Measurements from ENCODE around the gene AATF.

The AATF gene

GRCh38 chr17:36932383-36932693 is 16.4 kb upstream of the AATF start:
- Histone ChIP-seq H3K27ac (ENCODE audit: low read depth, low read length, poor library complexity, severe bottlenecking) (no peak overlapping the region), H3K9ac (ENCODE audit: low read length) (no peak overlapping the region), H3K9me3 (ENCODE audit: low read length) (no peaks in the 10 kb centered on the region), H3K79me2 (ENCODE audit: insufficient read depth, low read length) (no peaks in the 10 kb centered on the region), H3K36me3 (ENCODE audit: insufficient read depth, low read length) (no peaks in the 10 kb centered on the region), H3K4me3 (ENCODE audit: low read depth, low read length, poor library complexity, severe bottlenecking) (no peak overlapping the region), H3K4me2 (ENCODE audit: low read length) (no peak overlapping the region), H3K4me1 (ENCODE audit: insufficient read depth, low read length, severe bottlenecking) (peaks cover 10% of the 10 kb centered on the region), H3K27me3 (ENCODE audit: insufficient read depth, low read length) (no peaks in the 10 kb centered on the region), H3K9me2 (ENCODE audit: low read depth, low read length) (no peaks in the 10 kb centered on the region), H3F3A (ENCODE audit: insufficient read depth, low read length) (no peaks in the 10 kb centered on the region), H2AFZ (ENCODE audit: low read length) (no peak overlapping the region), H4K20me1 (ENCODE audit: insufficient read depth, low read length) (no peaks in the 10 kb centered on the region)
- TF ChIP-seq CTCF (IDR thresholded peaks at IDR 0.05; ENCODE audit: low read length) (no peak), EZH2 (IDR thresholded peaks at IDR 0.05; ENCODE audit: borderline replicate concordance, low read length) (no peak)

GRCh38 chr17:36932694-36933511 is 15.9 kb upstream of the AATF start:
- H3K27ac ChIP-seq (ENCODE audit: low read depth, low read length, poor library complexity, severe bottlenecking), result no peak overlapping the region
- no peaks in the 10 kb centered on the region for H3K27me3 ChIP-seq (ENCODE audit: insufficient read depth, low read length)
- no peak overlapping the region for H3K4me3 ChIP-seq (ENCODE audit: low read depth, low read length, poor library complexity, severe bottlenecking)
- no peaks in the 10 kb centered on the region for H3K9me3 ChIP-seq (ENCODE audit: low read length)
- H3K9me2 ChIP-seq (ENCODE audit: low read depth, low read length), result no peaks in the 10 kb centered on the region
- no peak overlapping the region for H3K9ac ChIP-seq (ENCODE audit: low read length)
- H3K36me3 ChIP-seq (ENCODE audit: insufficient read depth, low read length), result no peaks in the 10 kb centered on the region
- H3F3A ChIP-seq (ENCODE audit: insufficient read depth, low read length), result no peaks in the 10 kb centered on the region
- no peaks in the 10 kb centered on the region for H3K79me2 ChIP-seq (ENCODE audit: insufficient read depth, low read length)
- H3K4me2 ChIP-seq (ENCODE audit: low read length), result no peak overlapping the region
- H2AFZ ChIP-seq (ENCODE audit: low read length), result no peak overlapping the region
- TF ChIP-seq EZH2 (IDR thresholded peaks at IDR 0.05; ENCODE audit: borderline replicate concordance, low read length), result no peak
- no peak for TF ChIP-seq CTCF (IDR thresholded peaks at IDR 0.05; ENCODE audit: low read length)
- peaks cover 8% of the 10 kb centered on the region for H3K4me1 ChIP-seq (ENCODE audit: insufficient read depth, low read length, severe bottlenecking)
- no peaks in the 10 kb centered on the region for H4K20me1 ChIP-seq (ENCODE audit: insufficient read depth, low read length)

- Histone ChIP-seq H3K9me3 (ENCODE audit: low read length) (no peaks in the 10 kb centered on the region), H3K79me2 (ENCODE audit: insufficient read depth, low read length) (no peaks in the 10 kb centered on the region), H3K36me3 (ENCODE audit: insufficient read depth, low read length) (no peaks in the 10 kb centered on the region), H4K20me1 (ENCODE audit: insufficient read depth, low read length) (no peaks in the 10 kb centered on the region), H3K4me3 (ENCODE audit: low read depth, low read length, poor library complexity, severe bottlenecking) (no peak overlapping the region), H2AFZ (ENCODE audit: low read length) (no peak overlapping the region), H3F3A (ENCODE audit: insufficient read depth, low read length) (no peaks in the 10 kb centered on the region), H3K27ac (ENCODE audit: low read depth, low read length, poor library complexity, severe bottlenecking) (no peak overlapping the region), H3K4me1 (ENCODE audit: insufficient read depth, low read length, severe bottlenecking) (peaks cover under 1% of the 10 kb centered on the region), H3K27me3 (ENCODE audit: insufficient read depth, low read length) (no peaks in the 10 kb centered on the region), H3K9ac (ENCODE audit: low read length) (no peak overlapping the region), H3K9me2 (ENCODE audit: low read depth, low read length) (no peaks in the 10 kb centered on the region), H3K4me2 (ENCODE audit: low read length) (no peak overlapping the region)
- no peak for TF ChIP-seq CTCF (IDR thresholded peaks at IDR 0.05; ENCODE audit: low read length)
These were observed 15.1 kb upstream of the AATF start for GRCh38 chr17:36933512-36934143.
